HepG2 (cell line): ENCODE results near the gene ESPN. TPM values are rescaled to one million over a fixed set of nuclear protein-coding genes. Genes with fewer than 3 reads are reported as not detected.
A peak's percentile ranks its signal among the peaks of the same experiment; 100 is the strongest.

Experiments
- ATF2 ChIP-seq: sonication (generic); formaldehyde crosslinking; IDR thresholded peaks from 2 replicates; pipeline ENCODE4 v1.4.0; 2020; ENCODE audit warnings: missing genetic modification reagents
- BRD4 ChIP-seq: sonication (generic); formaldehyde crosslinking; IDR thresholded peaks from 2 replicates; pipeline ENCODE4 v1.4.0; 2020; ENCODE audit warnings: missing genetic modification reagents
- CENPX ChIP-seq: sonication (generic); formaldehyde crosslinking; IDR thresholded peaks from 2 replicates; pipeline ENCODE4 v1.9.0; 2021; ENCODE audit warnings: mild to moderate bottlenecking, missing genetic modification reagents, moderate library complexity
- CHD4 ChIP-seq: fragments of 200-600 bp; sonication (generic); IDR thresholded peaks from 2 replicates; pipeline ENCODE4 v1.7.0; 2017; ENCODE audit warnings: mild to moderate bottlenecking, low read length, borderline replicate concordance
- GATAD2A ChIP-seq: IDR thresholded peaks from 2 replicates; pipeline ENCODE4 v1.6.1; 2016
- GPBP1L1 ChIP-seq: sonication (generic); formaldehyde crosslinking; IDR thresholded peaks from 2 replicates; pipeline ENCODE4 v1.5.0; 2020; ENCODE audit warnings: mild to moderate bottlenecking, missing genetic modification reagents
- HNRNPK ChIP-seq: fragments of 200-400 bp; formaldehyde crosslinking; IDR thresholded peaks from 2 replicates; pipeline ENCODE4 v1.6.1; 2018; ENCODE audit warnings: low read length, low read depth, moderate library complexity, mild to moderate bottlenecking; ENCODE audit not compliant: poor library complexity, severe bottlenecking
- IKZF4 ChIP-seq: sonication (generic); formaldehyde crosslinking; IDR thresholded peaks from 2 replicates; pipeline ENCODE4 v1.5.1; 2020; ENCODE audit warnings: borderline replicate concordance, mild to moderate bottlenecking, low read depth, missing genetic modification reagents; ENCODE audit errors: not compliant biosample characterization
- IRF2 ChIP-seq: IDR thresholded peaks from 2 replicates; pipeline ENCODE4 v1.6.1; 2018; ENCODE audit warnings: missing genetic modification reagents, missing compliant biosample characterization
- LCORL ChIP-seq, 2 experiments: fragments of 450-650 bp in 1 of 2; sonication (generic) in 1 of 2; formaldehyde crosslinking in 1 of 2; IDR thresholded peaks; 2 replicates each; pipeline versions ENCODE4 v1.5.0 to v1.6.1; 2017 to 2020; ENCODE audit warnings: antibody characterized with exemption in 1 of 2, missing genetic modification reagents in 1 of 2
- MXD3 ChIP-seq: IDR thresholded peaks from 2 replicates; pipeline ENCODE4 v1.6.1; 2016; ENCODE audit warnings: mild to moderate bottlenecking, missing biosample characterization, missing genetic modification reagents
- TEF ChIP-seq: sonication (generic); formaldehyde crosslinking; IDR thresholded peaks from 2 replicates; pipeline ENCODE4 v1.5.0; 2020; ENCODE audit warnings: missing genetic modification reagents
- ZBTB10 ChIP-seq: sonication (generic); formaldehyde crosslinking; IDR thresholded peaks from 2 replicates; pipeline ENCODE4 v1.4.0; 2020; ENCODE audit warnings: missing genetic modification reagents, borderline replicate concordance
- ZMYM3 ChIP-seq: sonication (generic); formaldehyde crosslinking; IDR thresholded peaks from 2 replicates; pipeline ENCODE4 v1.5.1; 2020; ENCODE audit warnings: mild to moderate bottlenecking, missing genetic modification reagents
- ZNF280D ChIP-seq: sonication (generic); formaldehyde crosslinking; IDR thresholded peaks from 2 replicates; pipeline ENCODE4 v1.5.1; 2020; ENCODE audit warnings: mild to moderate bottlenecking, missing genetic modification reagents
- ZNF296 ChIP-seq: sonication (generic); formaldehyde crosslinking; conservative IDR thresholded peaks from 2 replicates; pipeline ENCODE4 v1.5.0; 2020; ENCODE audit warnings: mild to moderate bottlenecking, missing genetic modification reagents
- ZNF414 ChIP-seq: sonication (generic); formaldehyde crosslinking; IDR thresholded peaks from 2 replicates; pipeline ENCODE4 v1.5.0; 2020; ENCODE audit warnings: missing genetic modification reagents
- ZNF678 ChIP-seq: sonication (generic); formaldehyde crosslinking; IDR thresholded peaks from 2 replicates; pipeline ENCODE4 v1.4.0; 2020; ENCODE audit warnings: mild to moderate bottlenecking, missing genetic modification reagents
- ZSCAN30 ChIP-seq: sonication (generic); formaldehyde crosslinking; IDR thresholded peaks from 2 replicates; pipeline ENCODE4 v1.5.0; 2020; ENCODE audit warnings: mild to moderate bottlenecking, missing genetic modification reagents
- polyA plus RNA-seq, 8 experiments: library from polyadenylated mRNA; depleted of rRNA in 3 of 8; stranded (reverse) in 7 of 8; unstranded in 1 of 8; fragments of >200 nt; fragmentation: Illumina TruSeq in 4 of 8; extraction: Trizol in 4 of 8; gene quantifications; 2 replicates each; pipeline versions ENCODE4 v1.2.1 to v1.2.3, GENCODE V29; 2011 to 2016; ENCODE audit warnings: low read depth in 4 of 8, missing spikeins in 1 of 8, mixed read lengths in 1 of 8; ENCODE audit not compliant: insufficient read depth in 1 of 8
- total RNA-seq, 5 experiments: library from RNA; depleted of rRNA; stranded (reverse); fragments of >200 nt; fragmentation: Illumina TruSeq; extraction: Trizol; gene quantifications; 2 replicates each; pipeline ENCODE4 v1.2.3, GENCODE V29; 2016; ENCODE audit warnings: low read depth in 1 of 5

ESPN gene
- total and polyA plus RNA-seq, 2 of the 13 experiments (the other 11 are each of a cell fraction or from before 2014, with no cell fraction given): 48.6 to 54.2 TPM

- TF ChIP-seq CHD4 (no peak), GATAD2A (CRISPR knock-in tag) (peak; percentile 70), BRD4 (CRISPR knock-in tag) (no peak), MXD3 (CRISPR knock-in tag) (no peak), CENPX (CRISPR knock-in tag) (no peak), ZBTB10 (CRISPR knock-in tag) (no peak), ZNF280D (CRISPR knock-in tag) (no peak), IKZF4 (no peak), ZSCAN30 (CRISPR knock-in tag) (no peak), ZMYM3 (no peak), TEF (no peak), ZNF414 (CRISPR knock-in tag) (no peak), LCORL (IDR thresholded peaks at IDR 0.05) (no peak), LCORL (CRISPR knock-in tag; IDR thresholded peaks at IDR 0.05) (peak; percentile 52; the same call in 1 of the 2 replicates), ATF2 (CRISPR knock-in tag) (no peak), HNRNPK (no peak), GPBP1L1 (CRISPR knock-in tag) (no peak), ZNF296 (CRISPR knock-in tag) (no peak), ZNF678 (CRISPR knock-in tag) (no peak), IRF2 (CRISPR knock-in tag) (no peak)
These were observed 14.2 kb upstream of the ESPN start (continued) for GRCh38 chr1:6410248-6410893.
